BE2C (cell line): ENCODE results near the gene OVCH1.
"Not testable (repeated sequence)": the region's sequence is repeated elsewhere in the genome, so short reads cannot be mapped to it uniquely, and the experiment has no call there.

Experiments
- DNase-seq: peaks from one replicate; pipeline ENCODE4 v3.0.0-alpha.2; 2020
- H3K27me3 ChIP-seq: fragments of 250-450 bp; sonication (Bioruptor Pico); 2 replicates; pipeline ENCODE4 v1.5.1; 2020; ENCODE audit warnings: mild to moderate bottlenecking
- H3K36me3 ChIP-seq: fragments of 250-450 bp; sonication (Bioruptor Pico); 2 replicates; pipeline ENCODE4 v1.5.1; 2020; ENCODE audit warnings: mild to moderate bottlenecking
- H3K4me1 ChIP-seq: fragments of 250-450 bp; sonication (Bioruptor Pico); 2 replicates; pipeline ENCODE4 v1.5.1; 2020
- H3K4me3 ChIP-seq: 2 replicates; pipeline ENCODE4 v1.5.1; 2011; ENCODE audit warnings: low read depth, low read length
- H3K9me3 ChIP-seq: fragments of 250-450 bp; sonication (Bioruptor Pico); 2 replicates; pipeline ENCODE4 v1.5.1; 2020
- TF ChIP-seq, protein P1 (sequence below): IDR thresholded peaks from 2 replicates; pipeline ENCODE4 v1.5.1; 2012; ENCODE audit warnings: mild to moderate bottlenecking, low read depth, low read length

Gene OVCH1

DNA sequence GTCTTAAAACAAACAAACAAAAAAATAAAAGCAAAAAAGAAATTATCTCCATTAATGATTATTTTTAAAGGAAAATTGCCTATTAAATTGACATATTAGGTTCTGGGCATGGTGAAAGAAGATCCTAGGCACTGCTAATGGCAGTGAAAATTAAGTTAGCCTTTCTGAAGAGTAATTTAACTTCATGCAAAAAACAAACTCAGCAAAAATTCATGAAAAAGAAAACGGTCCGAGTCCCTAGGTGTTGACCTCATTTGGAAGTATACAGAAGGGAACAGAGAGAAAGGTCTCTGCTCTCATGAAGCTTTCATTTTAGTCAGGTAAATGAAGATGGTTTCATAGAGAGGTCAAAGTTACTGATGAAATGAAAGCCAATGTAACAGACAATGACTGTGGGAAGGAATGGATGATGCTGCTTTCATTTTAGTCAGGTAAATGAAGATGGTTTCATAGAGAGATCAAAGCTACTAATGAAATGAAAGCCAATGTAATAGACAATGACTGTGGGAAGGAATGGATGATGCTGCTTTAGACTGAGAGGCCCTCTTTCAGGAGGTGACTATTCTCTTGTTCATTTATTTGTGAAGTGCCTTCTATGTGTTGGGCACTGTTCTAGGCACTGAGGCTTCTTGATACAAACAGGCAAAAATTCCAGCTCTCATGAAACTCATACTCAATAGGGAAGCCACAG is 50.1 kb downstream of the OVCH1 start:
- Histone ChIP-seq H3K9me3 (no peaks in the 10 kb centered on the region), H3K36me3 (no peaks in the 10 kb centered on the region), H3K4me1 (no peaks in the 10 kb centered on the region), H3K27me3 (no peaks in the 10 kb centered on the region), H3K4me3 (no peak overlapping the region)
- no peak for DNase-seq
- TF ChIP-seq, protein P1, sequence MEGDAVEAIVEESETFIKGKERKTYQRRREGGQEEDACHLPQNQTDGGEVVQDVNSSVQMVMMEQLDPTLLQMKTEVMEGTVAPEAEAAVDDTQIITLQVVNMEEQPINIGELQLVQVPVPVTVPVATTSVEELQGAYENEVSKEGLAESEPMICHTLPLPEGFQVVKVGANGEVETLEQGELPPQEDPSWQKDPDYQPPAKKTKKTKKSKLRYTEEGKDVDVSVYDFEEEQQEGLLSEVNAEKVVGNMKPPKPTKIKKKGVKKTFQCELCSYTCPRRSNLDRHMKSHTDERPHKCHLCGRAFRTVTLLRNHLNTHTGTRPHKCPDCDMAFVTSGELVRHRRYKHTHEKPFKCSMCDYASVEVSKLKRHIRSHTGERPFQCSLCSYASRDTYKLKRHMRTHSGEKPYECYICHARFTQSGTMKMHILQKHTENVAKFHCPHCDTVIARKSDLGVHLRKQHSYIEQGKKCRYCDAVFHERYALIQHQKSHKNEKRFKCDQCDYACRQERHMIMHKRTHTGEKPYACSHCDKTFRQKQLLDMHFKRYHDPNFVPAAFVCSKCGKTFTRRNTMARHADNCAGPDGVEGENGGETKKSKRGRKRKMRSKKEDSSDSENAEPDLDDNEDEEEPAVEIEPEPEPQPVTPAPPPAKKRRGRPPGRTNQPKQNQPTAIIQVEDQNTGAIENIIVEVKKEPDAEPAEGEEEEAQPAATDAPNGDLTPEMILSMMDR = no peak

DNA sequence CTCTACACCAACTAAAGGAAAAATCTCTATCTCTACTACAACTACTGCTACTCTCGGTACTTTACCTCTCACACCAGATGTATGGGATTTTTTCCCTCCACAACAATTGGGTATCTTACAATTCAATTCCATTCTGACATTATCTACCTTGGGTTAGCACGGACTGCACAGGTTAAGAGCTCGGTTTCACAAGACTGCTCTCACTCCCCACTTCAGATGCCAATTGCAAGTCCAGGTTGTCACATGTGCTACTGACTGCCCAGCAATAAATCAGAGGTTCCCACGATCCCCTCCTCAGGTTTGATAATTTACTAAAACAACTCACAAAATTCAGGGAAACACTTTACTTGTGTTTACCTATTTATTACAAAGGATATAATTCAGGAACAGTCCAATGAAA is 58.0 kb downstream of the OVCH1 start:
- DNase-seq = no peak
- Histone ChIP-seq H3K36me3 (no peaks in the 10 kb centered on the region), H3K9me3 (no peaks in the 10 kb centered on the region), H3K27me3 (no peaks in the 10 kb centered on the region), H3K4me1 (no peaks in the 10 kb centered on the region), H3K4me3 (no peak overlapping the region)
- TF ChIP-seq, protein P1 = no peak

DNA sequence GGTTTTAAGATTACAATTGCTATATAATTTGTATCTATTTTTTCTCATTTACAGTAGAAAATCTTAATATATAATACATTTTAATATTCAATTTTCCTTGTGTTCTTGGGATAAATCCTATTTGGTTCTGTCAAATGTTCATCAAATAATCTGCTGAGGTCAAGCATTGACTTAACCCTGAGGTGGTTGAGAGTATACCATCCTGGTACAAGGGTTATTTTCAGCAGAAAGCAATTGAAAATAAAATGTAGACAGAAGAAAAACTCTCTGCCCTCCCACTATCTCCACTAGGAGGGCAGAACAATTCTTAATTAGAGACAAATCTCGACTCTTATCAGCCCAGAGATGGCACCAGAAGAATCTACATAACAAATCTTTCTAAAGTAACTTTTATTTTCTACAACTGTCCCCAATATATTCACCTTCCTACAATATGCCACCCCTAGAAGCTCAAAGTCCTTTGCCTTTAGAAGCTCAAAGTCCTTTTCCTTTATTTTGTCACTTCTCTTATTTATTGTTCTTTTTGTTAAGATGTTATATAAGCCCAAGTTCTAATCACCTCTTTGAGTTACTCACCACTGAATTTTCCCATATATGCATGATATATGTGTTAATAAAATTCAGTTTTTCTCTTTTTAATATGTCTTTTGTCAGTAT is 58.6 kb downstream of the OVCH1 start:
- H3K4me3 ChIP-seq = no peak overlapping the region
- no peaks in the 10 kb centered on the region; the same call in 1 of the 2 replicates for H3K27me3 ChIP-seq
- TF ChIP-seq, protein P1 = no peak

DNA sequence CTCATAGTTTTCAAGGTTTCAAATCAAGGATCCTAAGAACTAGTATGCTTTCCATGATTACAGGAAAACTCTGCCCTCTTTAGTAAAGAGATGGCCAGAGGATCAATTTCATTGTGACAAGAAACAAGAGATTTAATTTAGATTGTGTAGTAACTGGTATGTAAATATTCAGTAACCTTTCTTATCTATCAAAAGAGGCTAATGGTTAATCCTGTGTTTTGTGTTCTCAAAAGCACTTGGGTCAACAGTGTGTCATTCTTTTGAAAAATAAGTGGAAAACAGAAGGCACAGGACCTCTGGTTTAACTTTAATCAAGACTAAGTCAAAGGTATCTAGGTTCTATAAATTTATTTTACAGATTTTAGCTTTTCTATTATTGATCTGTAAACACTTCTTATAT is 59.9 kb downstream of the OVCH1 start:
- H3K4me3 ChIP-seq = no peak overlapping the region
- no peak for DNase-seq
- H3K27me3 ChIP-seq = no peaks in the 10 kb centered on the region; the same call in 1 of the 2 replicates
- no peaks in the 10 kb centered on the region for H3K4me1 ChIP-seq
- H3K9me3 ChIP-seq = no peaks in the 10 kb centered on the region
- H3K36me3 ChIP-seq = no peaks in the 10 kb centered on the region
- TF ChIP-seq, protein P1 = no peak

More for the DNA sequence above, 58.6 kb downstream of the OVCH1 start:
- DNase-seq = no peak
- H3K9me3 ChIP-seq = no peaks in the 10 kb centered on the region
- no peaks in the 10 kb centered on the region for H3K4me1 ChIP-seq
- H3K36me3 ChIP-seq = no peaks in the 10 kb centered on the region

DNA sequence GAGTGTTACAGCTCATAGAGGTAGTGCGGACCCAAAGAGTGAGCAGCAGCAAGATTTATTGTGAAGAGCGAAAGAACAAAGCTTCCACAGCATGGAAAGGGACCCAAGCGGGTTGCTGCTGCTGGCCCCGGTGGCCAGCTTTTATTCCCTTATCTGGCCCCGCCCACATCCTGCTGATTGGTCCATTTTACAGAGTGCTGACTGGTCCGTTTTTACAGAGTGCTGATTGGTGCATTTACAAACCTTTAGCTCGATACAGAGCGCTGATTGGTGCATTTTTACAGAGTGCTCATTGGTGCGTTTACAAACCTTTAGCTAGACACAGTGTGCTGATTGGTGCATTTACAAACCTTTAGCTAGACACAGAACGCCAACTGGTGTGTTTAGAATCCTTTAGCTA is 60.7 kb downstream of the OVCH1 start:
- H3K9me3 ChIP-seq, H3K27me3 ChIP-seq, H3K36me3 ChIP-seq, H3K4me3 ChIP-seq, H3K4me1 ChIP-seq, DNase-seq: not testable (repeated sequence)

DNA sequence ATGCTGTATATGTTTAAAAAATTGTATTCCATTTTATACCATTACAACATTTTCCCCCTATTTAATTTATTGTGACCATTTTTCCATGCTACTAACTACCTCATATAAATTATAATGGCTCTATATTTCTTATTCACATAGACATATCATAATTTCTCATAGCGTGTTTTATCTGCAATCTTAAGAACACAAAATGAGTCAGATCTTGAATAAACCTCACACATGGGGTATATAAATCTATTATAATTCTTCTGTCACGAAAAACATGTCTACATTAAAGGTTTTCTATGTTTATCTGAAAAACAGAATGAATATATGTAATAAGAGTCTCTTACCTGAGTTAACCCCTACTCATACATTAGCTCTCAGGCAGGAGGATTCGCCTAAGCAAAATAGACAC is 66.0 kb downstream of the OVCH1 start:
- TF ChIP-seq, protein P1 = no peak
- peaks cover 2% of the 10 kb centered on the region; the same call in 1 of the 2 replicates for H3K27me3 ChIP-seq
- H3K4me1 ChIP-seq = no peaks in the 10 kb centered on the region
- H3K4me3 ChIP-seq = no peak overlapping the region
- no peaks in the 10 kb centered on the region for H3K36me3 ChIP-seq
- no peaks in the 10 kb centered on the region for H3K9me3 ChIP-seq
- DNase-seq = no peak
